Aorta (tissue), 5 donors: Measurements from ENCODE around the gene OR56A4. TPM values are rescaled to one million over a fixed set of nuclear protein-coding genes. Genes with fewer than 3 reads are reported as not detected.

ENCODE experiments used
- ATAC-seq: fragments of 200-7000 bp; cut with Tn5 transposase; one replicate; pipeline ENCODE4 v1.9.1; 2022; ENCODE audit warnings: moderate library complexity; ENCODE audit not compliant: low FRiP score
- DNase-seq, 2 donors: peaks; one replicate each; pipeline ENCODE4 v3.0.0-alpha.2; 2020
- H3K27ac ChIP-seq, 2 donors: one replicate each; pipeline ENCODE4 v1.5.1; 2013; ENCODE audit warnings: low read length in 2 of 2, mild to moderate bottlenecking in 2 of 2, moderate library complexity in 2 of 2, control low read depth in 1 of 2, inconsistent platforms in 1 of 2, low read depth in 1 of 2
- H3K27me3 ChIP-seq, 2 donors: one replicate each; pipeline ENCODE4 v1.6.1; 2013; ENCODE audit warnings: control low read depth in 1 of 2, low read length in 1 of 2, mild to moderate bottlenecking in 1 of 2, moderate library complexity in 1 of 2; ENCODE audit not compliant: insufficient read depth in 2 of 2, control insufficient read depth in 1 of 2
- H3K36me3 ChIP-seq, 2 donors: one replicate each; pipeline ENCODE4 v1.6.1; 2013; ENCODE audit warnings: control low read depth in 1 of 2, low read length in 1 of 2, mild to moderate bottlenecking in 1 of 2; ENCODE audit not compliant: insufficient read depth in 2 of 2, control insufficient read depth in 1 of 2
- H3K4me1 ChIP-seq, 2 donors: one replicate each; pipeline ENCODE4 v1.6.1; 2013; ENCODE audit warnings: low read length in 2 of 2, control low read depth in 1 of 2, mild to moderate bottlenecking in 1 of 2, moderate library complexity in 1 of 2; ENCODE audit not compliant: insufficient read depth in 2 of 2, control insufficient read depth in 1 of 2
- H3K4me3 ChIP-seq, 2 donors: one replicate each; pipeline ENCODE4 v1.5.1; 2013; ENCODE audit warnings: low read length in 2 of 2, control low read depth in 1 of 2, mild to moderate bottlenecking in 1 of 2
- H3K9me3 ChIP-seq: one replicate; pipeline ENCODE4 v1.6.1; 2013; ENCODE audit warnings: mild to moderate bottlenecking, low read length; ENCODE audit not compliant: control insufficient read depth
- WGBS, 2 donors: extraction: QIAGEN DNeasy Blood & Tissue Kit; methylation state at CpG; one replicate each; pipeline ENCODE4 v1.1.7; 2013; 5-methylcytosine and 5-hydroxymethylcytosine counted together
- intact Hi-C, 2 donors: fragments of 100-400 bp; cut with DNase I; formaldehyde crosslinking; loops; one replicate each; pipeline versions ENCODE4 v1.14.2 to v1.15.0; 2022
- long read RNA-seq, 2 donors: library from polyadenylated mRNA; unstranded; transcript quantifications; one replicate each; pipeline ENCODE4 v2.0.0, GENCODE V29; 2020 to 2021
- polyA plus RNA-seq, 2 donors: library from polyadenylated mRNA; stranded (reverse); fragments of 200-250 nt; gene quantifications; one replicate each; pipeline ENCODE4 v1.2.3, GENCODE V29; 2013
- total RNA-seq, 2 donors: library from RNA; stranded (reverse); fragmentation: NEBNext Ultra II Directional; extraction: Animal tissue kit (Norgen Biotek cat#: 25700); gene quantifications; one replicate each; pipeline ENCODE4 v1.2.1, GENCODE V29; 2021
- donor health status: healthy with polysubstance abuse.
- donor health status: Bipolar disorder and iron deficiency.
- donor health status: DM: no; HTN: no; CAD: no.
- donor health status: DM: no; HTN: no; CAD: no.
- donor health status: DM: yes; HTN: yes; CAD: no.

The OR56A4 gene, protein sequence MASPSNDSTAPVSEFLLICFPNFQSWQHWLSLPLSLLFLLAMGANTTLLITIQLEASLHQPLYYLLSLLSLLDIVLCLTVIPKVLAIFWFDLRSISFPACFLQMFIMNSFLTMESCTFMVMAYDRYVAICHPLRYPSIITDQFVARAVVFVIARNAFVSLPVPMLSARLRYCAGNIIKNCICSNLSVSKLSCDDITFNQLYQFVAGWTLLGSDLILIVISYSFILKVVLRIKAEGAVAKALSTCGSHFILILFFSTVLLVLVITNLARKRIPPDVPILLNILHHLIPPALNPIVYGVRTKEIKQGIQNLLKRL
- total RNA-seq, result not detected
- not detected for polyA plus RNA-seq
- long read RNA-seq, donor 1, result 0 reads
- long read RNA-seq, donor 2, result 0 reads

DNA sequence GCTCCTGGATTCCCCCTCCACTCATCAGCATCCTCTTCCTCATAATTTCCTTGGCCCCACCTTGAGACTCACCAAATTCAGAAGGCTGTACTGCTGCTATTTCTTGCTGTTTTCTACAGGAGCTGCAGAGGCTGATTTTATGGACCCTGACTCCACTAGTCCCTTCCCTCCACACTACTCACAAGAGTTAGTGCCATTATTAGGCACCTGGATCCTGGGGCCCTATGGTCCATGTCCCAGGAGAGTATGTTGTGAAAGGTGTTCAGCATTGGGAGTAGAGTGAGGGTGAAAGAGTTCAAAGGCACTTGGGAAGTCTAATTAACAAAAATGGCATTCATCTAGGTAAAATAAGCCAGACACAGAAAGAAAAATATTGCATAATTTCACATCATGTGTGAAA lies at the start of gene OR56A4:
Gene OR56A4 (minus strand): TSS at position 101 of the 400 bp plus-strand sequence. CDS start 3,954 bp downstream, outside the sequence.
- Histone ChIP-seq H3K4me3 (no peak within 1 kb of the TSS), H3K27ac (no peak within 1 kb of the TSS), H3K27me3 (peaks cover 0 to 2% of the 10 kb centered on the region in 2 donors), H3K9me3 (no peaks in the 10 kb centered on the region), H3K36me3 (no peaks in the 10 kb centered on the region), H3K4me1 (no peaks in the 10 kb centered on the region)
- intact Hi-C loops, result no loop called here
- no peak for ATAC-seq
- no peak for DNase-seq

DNA sequence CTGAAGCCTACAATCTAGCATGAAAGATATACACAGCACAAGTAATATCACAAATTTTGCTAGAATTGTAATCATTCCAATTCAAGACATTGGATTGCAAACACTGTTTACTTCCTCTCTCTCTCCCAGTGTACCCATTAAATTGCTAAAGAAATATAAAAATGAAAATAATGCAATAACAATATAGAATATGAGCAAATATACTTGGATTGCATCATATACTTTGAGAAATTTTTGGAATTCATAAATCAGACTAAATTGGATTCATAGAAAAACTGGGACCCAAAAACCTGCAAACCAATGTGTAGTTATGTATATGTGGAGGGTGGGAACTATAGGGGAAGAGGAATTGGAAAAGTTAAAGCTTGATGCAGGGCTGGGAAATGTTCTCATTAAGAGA lies 48.8 kb upstream of the OR56A4 start:
- intact Hi-C loops, result no loop called here
- Histone ChIP-seq H3K27me3 (no peaks in the 10 kb centered on the region), H3K4me1 (no peaks in the 10 kb centered on the region), H3K27ac (no peak overlapping the region), H3K4me3 (no peak overlapping the region), H3K36me3 (no peaks in the 10 kb centered on the region), H3K9me3 (no peaks in the 10 kb centered on the region)
- ATAC-seq (no peak), DNase-seq (no peak)

DNA sequence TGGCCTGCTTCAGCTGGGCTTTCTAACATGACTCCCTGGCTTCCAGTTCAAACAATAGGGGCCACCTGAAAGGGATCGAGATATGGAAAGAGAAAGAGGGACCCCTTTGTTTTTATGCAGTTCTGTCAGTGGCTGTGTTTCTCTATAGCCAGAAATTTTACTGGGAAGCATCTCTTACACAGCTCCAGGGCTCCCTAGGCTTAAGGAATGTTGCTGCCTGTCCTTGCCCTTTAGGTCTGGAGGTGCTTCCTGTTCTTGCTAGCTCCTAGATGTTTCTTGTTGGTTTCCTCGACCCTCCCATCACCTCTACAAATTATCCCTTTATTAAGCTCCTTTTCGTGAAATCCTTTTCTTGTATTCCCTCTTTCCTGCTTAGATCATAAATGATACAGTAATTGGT lies 45.6 kb upstream of the OR56A4 start:
- Histone ChIP-seq H3K27ac (no peak overlapping the region), H3K4me1 (no peaks in the 10 kb centered on the region), H3K9me3 (no peaks in the 10 kb centered on the region), H3K4me3 (no peak overlapping the region), H3K36me3 (no peaks in the 10 kb centered on the region), H3K27me3 (no peaks in the 10 kb centered on the region)
- DNase-seq (no peak), ATAC-seq (no peak)
- intact Hi-C loops, result no loop called here
- WGBS, 2 donors, result 72 to 78% methylated on average over 3 of the region's 3 CpGs

DNA sequence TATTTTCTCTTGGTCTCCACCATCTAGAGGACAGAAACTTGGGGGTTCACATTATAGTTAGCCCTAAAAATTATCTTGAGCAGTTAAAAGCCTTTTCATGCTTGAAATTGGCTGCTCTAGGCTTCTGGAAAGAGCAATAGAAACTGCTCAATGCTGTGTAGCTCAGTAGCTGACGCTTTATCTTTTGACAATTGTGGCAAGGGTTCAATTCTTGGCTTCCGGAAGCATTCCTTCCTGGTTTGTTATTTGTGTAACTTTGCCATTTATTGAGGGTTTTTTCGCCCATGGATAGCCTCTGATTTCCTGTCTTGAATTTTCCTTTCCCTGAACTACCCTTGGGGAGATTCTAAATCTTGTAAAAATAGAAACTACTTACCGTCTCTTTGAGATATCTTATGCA lies 34.1 kb upstream of the OR56A4 start:
- DNase-seq (no peak), ATAC-seq (no peak)
- Histone ChIP-seq H3K4me3 (no peak overlapping the region), H3K27ac (no peak overlapping the region), H3K9me3 (no peaks in the 10 kb centered on the region), H3K27me3 (peaks cover 0 to 2% of the 10 kb centered on the region in 2 donors), H3K36me3 (no peaks in the 10 kb centered on the region), H3K4me1 (no peaks in the 10 kb centered on the region)
- WGBS, 2 donors, result 18 to 21% methylated on average over 4 of the region's 4 CpGs
- intact Hi-C loops, result no loop called here

DNA sequence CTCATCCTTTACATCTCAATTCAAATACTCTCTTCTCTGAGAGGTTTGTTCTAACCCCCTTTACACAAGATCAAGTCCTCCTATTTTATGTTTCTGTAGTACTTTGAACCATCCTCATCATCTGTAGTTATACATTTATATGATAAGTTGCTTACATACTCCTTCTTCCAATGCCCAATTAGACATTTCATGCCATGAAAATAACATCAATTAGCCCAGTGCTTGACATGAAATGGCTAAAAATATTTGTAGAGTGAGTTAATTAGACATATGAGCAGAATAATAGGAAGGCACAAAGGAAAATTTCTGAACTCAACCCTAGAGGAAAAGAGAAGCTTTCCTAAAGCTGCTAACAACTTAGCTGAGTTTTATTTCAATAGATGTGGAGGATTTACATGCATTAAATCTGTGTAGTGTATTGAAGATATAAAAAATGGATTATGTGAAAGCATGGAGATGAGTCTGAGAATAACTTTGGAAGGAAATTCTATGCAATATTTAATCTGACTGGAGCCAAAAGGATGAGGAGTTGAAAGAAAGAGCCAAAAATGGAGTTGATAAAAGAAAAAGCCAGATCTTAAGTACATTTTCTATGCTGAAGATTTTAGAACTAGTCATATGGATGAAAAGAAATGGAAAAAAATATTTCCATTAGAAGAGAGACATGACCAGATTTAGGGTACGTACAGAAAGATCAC lies 24.1 kb upstream of the OR56A4 start, which contains the start of gene OR56A1:
Gene OR56A1 (minus strand): TSS at position 51 of the 698 bp plus-strand sequence. CDS start 3,066 bp downstream, outside the sequence.
- Histone ChIP-seq H3K27ac (no peak within 1 kb of the TSS), H3K4me3 (no peak within 1 kb of the TSS), H3K9me3 (no peaks in the 10 kb centered on the region), H3K36me3 (no peaks in the 10 kb centered on the region), H3K27me3 (no peaks in the 10 kb centered on the region), H3K4me1 (no peaks in the 10 kb centered on the region)
- DNase-seq (no peak), ATAC-seq (no peak)
- 81 to 83% methylated on average over 1 of the region's 1 CpG for WGBS, 2 donors
- intact Hi-C loops, result no loop called here

DNA sequence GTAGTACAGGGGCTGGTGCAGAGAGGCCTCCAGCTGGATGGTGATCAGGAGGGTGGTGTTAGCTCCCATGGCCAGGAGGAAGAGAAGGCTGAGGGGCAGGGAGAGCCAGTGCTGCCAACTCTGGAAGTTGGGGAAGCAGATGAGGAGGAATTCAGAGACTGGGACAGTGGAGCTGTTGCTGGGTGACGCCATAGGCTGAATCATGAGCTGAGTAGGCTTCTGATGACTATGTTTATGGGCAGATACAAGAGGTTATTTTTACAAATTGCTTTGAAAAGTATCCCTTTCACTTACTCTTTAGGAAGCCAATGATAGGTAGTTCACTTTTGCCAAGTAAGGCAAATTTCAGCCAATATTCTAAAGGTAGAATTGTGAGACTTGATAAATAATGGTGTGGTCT lies 20.8 kb upstream of the OR56A4 start:
- no peaks in the 10 kb centered on the region for H3K4me1 ChIP-seq
- 94 to 95% methylated on average over 1 of the region's 1 CpG for WGBS, 2 donors
- H3K36me3 ChIP-seq, result no peaks in the 10 kb centered on the region
- no peak overlapping the region for H3K4me3 ChIP-seq
- no peak overlapping the region for H3K27ac ChIP-seq
- intact Hi-C loops, result loop anchor here in 1 of 2 donors (10.0 kb wide), 1 partner anchor 327 kb away; no protein-coding TSS in a partner anchor
- no peak for DNase-seq
- H3K9me3 ChIP-seq, result no peaks in the 10 kb centered on the region
- no peaks in the 10 kb centered on the region for H3K27me3 ChIP-seq
- no peak for ATAC-seq

DNA sequence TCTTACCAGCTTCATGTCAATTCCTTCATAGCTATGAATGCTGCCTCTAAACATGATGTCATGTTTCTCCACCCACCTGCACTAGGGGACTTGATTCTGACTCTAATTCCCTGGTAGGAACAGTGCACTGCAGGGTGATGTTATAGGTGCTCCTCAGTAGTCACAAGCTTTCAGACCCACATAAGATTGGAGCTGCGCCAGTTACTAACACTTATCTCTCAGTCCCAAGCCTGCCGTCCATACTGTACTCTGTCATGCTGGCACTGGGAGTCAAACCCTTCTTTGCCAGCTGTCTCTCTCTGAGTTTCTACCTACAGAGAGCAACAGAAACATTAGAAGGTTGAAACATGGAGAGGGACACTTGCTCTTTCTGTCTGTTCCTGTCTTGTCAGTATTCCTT lies 18.3 kb upstream of the OR56A4 start:
- Histone ChIP-seq H3K36me3 (no peaks in the 10 kb centered on the region), H3K9me3 (no peaks in the 10 kb centered on the region), H3K27me3 (no peaks in the 10 kb centered on the region), H3K27ac (no peak overlapping the region), H3K4me3 (no peak overlapping the region), H3K4me1 (no peaks in the 10 kb centered on the region)
- ATAC-seq (no peak), DNase-seq (no peak)
- 48 to 54% methylated on average over 2 of the region's 2 CpGs for WGBS, 2 donors
- intact Hi-C loops, result loop anchor here in 1 of 2 donors (10.0 kb wide), 1 partner anchor 330 kb away; no protein-coding TSS in a partner anchor

DNA sequence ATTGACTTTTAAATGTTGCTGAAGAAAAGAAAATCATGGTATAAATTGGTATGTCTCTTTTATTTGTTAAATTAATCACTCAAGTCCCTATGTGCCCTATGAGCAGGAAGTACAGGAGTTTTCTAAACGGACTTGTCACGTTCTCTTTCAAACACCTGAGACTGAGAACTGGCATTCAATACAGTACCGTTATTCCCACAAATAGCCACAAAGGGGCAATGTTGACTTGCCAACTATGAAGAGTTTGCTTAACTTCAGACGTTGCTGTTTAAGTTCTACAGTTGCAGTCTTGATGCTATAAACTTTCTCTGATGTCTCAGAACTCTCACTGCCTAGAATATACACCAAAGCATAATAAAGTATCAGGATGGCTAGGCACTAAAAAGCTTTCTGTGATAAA lies 16.2 kb upstream of the OR56A4 start:
- intact Hi-C loops, result loop anchor here (5.0 to 10.0 kb wide), 2 partner anchors 332 to 339 kb away; no protein-coding TSS in a partner anchor
- H3K27ac ChIP-seq, result no peak overlapping the region
- H3K9me3 ChIP-seq, result no peaks in the 10 kb centered on the region
- DNase-seq (no peak), ATAC-seq (no peak)
- H3K27me3 ChIP-seq, result no peaks in the 10 kb centered on the region
- 1 to 3% methylated on average over 4 of the region's 4 CpGs for WGBS, 2 donors
- no peaks in the 10 kb centered on the region for H3K36me3 ChIP-seq
- H3K4me3 ChIP-seq, result no peak overlapping the region
- no peaks in the 10 kb centered on the region for H3K4me1 ChIP-seq

DNA sequence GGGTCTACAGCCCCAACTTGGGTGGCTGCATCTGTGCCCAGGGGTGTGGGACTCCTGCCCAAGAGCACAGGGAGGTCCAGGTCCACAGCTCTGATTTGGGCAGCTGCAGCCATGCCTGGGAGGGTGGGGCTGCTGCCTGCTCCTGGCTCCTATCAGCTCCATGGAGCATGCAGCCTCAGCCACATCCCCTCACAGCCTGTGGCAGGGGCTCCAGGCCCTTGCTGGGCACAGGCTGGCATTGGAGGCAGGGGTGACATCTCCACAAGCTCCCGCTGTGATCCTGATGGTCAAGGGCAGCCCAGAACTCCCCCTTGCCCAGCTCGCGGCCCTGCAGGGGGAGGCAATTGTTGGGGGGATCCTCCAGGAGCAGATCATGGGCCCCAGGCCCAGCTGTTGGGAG lies 6.3 kb upstream of the OR56A4 start:
- intact Hi-C loops, result no loop called here
- WGBS, 2 donors, result 77 to 94% methylated on average over 3 of the region's 3 CpGs
- Histone ChIP-seq H3K4me3 (no peak overlapping the region), H3K4me1 (no peaks in the 10 kb centered on the region), H3K27me3 (no peaks in the 10 kb centered on the region), H3K9me3 (no peaks in the 10 kb centered on the region), H3K36me3 (no peaks in the 10 kb centered on the region), H3K27ac (no peak overlapping the region)
- ATAC-seq (peak; percentile 19), DNase-seq (peak in 1 of 2 donors; percentile 48)
